Tibial artery (tissue), 4 donors: ENCODE measurements around the gene ADCY1.

Experiments
- DNase-seq, 2 donors: peaks; one replicate each; pipeline ENCODE4 v3.0.0-alpha.2; 2019
- H3K27ac ChIP-seq, 2 donors: fragments of 200-600 bp; sonication (generic) in 1 of 2; 1 replicate in 1 of 2; 2 replicates in 1 of 2; pipeline ENCODE4 v1.5.1; 2018 to 2019; ENCODE audit warnings: mild to moderate bottlenecking in 1 of 2
- H3K27me3 ChIP-seq, 2 donors: fragments of 200-600 bp; sonication (generic) in 1 of 2; one replicate each; pipeline versions ENCODE4 v1.5.1 to v1.6.0; 2016 to 2019
- H3K36me3 ChIP-seq, 3 donors: fragments of 200-600 bp; sonication (generic) in 2 of 3; one replicate each; pipeline ENCODE4 v1.5.1; 2016 to 2019; ENCODE audit warnings: mild to moderate bottlenecking in 2 of 3
- H3K4me1 ChIP-seq, 4 donors: fragments of 200-600 bp; sonication (generic) in 2 of 4; 1 replicate in 3 of 4; 2 replicates in 1 of 4; pipeline ENCODE4 v1.5.1; 2016 to 2019
- H3K4me3 ChIP-seq, 2 donors: fragments of 200-600 bp; sonication (generic) in 1 of 2; 1 replicate in 1 of 2; 2 replicates in 1 of 2; pipeline ENCODE4 v1.5.1; 2018 to 2019; ENCODE audit warnings: mild to moderate bottlenecking in 2 of 2
- H3K9me3 ChIP-seq, 3 donors: fragments of 200-600 bp; sonication (generic) in 1 of 3; one replicate each; pipeline ENCODE4 v1.5.1; 2016 to 2019
- CTCF ChIP-seq, 2 experiments: fragments of 200-600 bp in 1 of 2; fragments of 450-650 bp in 1 of 2; IDR thresholded peaks; one replicate each; pipeline ENCODE4 v1.5.1; 2017 to 2019; ENCODE audit warnings: antibody characterized with exemption in 2 of 2, mild to moderate bottlenecking in 1 of 2, moderate library complexity in 1 of 2
- intact Hi-C: fragments of 100-400 bp; cut with DNase I; formaldehyde crosslinking; loops from one replicate; pipeline ENCODE4 v1.15.0; 2023; ENCODE audit warnings: low total_unique reads

The ADCY1 gene

DNA sequence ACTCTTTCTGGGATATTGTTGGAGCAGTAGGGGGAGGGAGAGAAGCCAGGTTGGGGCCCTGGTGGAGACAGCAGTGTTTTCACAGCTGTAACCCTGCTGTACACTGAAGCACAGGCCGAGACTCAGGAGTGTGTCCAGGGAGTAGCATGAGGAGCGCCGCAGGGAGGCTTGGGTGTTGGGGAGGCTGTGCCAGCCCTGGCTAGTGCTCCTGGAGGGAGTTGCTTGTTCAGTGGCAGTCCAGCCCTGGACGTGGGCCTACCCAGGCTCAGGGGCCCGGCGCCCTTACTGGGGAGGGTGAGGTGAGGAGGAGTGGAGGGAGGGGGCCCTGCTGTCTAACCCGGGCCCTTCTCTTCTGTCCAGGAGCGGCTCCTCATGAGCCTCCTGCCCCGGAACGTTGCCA, 35.9 kb downstream of the ADCY1 start:
- intact Hi-C loops, result no loop called here
- H3K27ac ChIP-seq, result no peak overlapping the region
- H3K9me3 ChIP-seq, result peaks cover 0 to 19% (median 16%) of the 10 kb centered on the region in 3 donors

GRCh38 chr7:45610660-45611299, 36.6 kb downstream of the ADCY1 start:
- no peak overlapping the region for H3K4me3 ChIP-seq
- no peak for TF ChIP-seq CTCF (IDR thresholded peaks at IDR 0.05)
- intact Hi-C loops, result no loop called here
- no peak for DNase-seq
- no peak overlapping the region for H3K27ac ChIP-seq
- no peaks in the 10 kb centered on the region for H3K4me1 ChIP-seq
- H3K27me3 ChIP-seq, result no peaks in the 10 kb centered on the region
- peaks cover 0 to 19% (median 16%) of the 10 kb centered on the region in 3 donors for H3K9me3 ChIP-seq
- H3K36me3 ChIP-seq, result no peaks in the 10 kb centered on the region

More for the DNA sequence above, 35.9 kb downstream of the ADCY1 start:
- TF ChIP-seq CTCF (IDR thresholded peaks at IDR 0.05), result no peak
- H3K36me3 ChIP-seq, result no peaks in the 10 kb centered on the region
- no peaks in the 10 kb centered on the region for H3K4me1 ChIP-seq
- DNase-seq, result no peak
- no peaks in the 10 kb centered on the region for H3K27me3 ChIP-seq
- H3K4me3 ChIP-seq, result no peak overlapping the region

- Histone ChIP-seq H3K4me1 (no peaks in the 10 kb centered on the region), H3K4me3 (no peak overlapping the region), H3K27ac (no peak overlapping the region), H3K27me3 (no peaks in the 10 kb centered on the region), H3K9me3 (peaks cover 0 to 52% (median 42%) of the 10 kb centered on the region in 3 donors), H3K36me3 (no peaks in the 10 kb centered on the region)
- DNase-seq, result no peak
- no peak for TF ChIP-seq CTCF (IDR thresholded peaks at IDR 0.05)
- intact Hi-C loops, result no loop called here
These were observed 43.0 kb downstream of the ADCY1 start for GRCh38 chr7:45617166-45617565.

DNA sequence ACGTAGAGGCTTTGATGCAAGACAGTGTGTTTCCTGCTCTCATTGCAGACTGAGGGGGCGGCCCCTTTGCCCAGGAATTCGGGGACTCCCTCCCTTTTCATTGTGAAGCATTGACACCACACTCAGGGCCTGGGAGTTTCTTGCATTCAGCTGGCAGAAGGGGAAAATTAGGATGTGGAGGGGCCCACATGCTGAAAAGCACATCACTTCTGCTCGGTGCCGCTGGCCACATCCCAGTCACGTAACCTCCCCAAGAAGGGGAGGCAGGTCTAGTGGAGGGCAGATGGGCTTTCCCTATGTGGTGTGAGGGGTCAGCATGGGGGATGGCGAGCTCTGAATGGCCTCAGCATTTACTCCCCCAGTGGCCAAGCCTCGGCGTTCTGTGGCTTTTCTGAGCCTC, 47.9 kb downstream of the ADCY1 start:
- H3K4me3 ChIP-seq, result no peak overlapping the region
- DNase-seq, result no peak
- TF ChIP-seq CTCF (IDR thresholded peaks at IDR 0.05), result no peak
- H3K9me3 ChIP-seq, result peaks cover 0 to 21% (median 19%) of the 10 kb centered on the region in 3 donors
- no peaks in the 10 kb centered on the region for H3K4me1 ChIP-seq
- intact Hi-C loops, result no loop called here
- no peaks in the 10 kb centered on the region for H3K36me3 ChIP-seq
- no peaks in the 10 kb centered on the region for H3K27me3 ChIP-seq
- H3K27ac ChIP-seq, result no peak overlapping the region

DNA sequence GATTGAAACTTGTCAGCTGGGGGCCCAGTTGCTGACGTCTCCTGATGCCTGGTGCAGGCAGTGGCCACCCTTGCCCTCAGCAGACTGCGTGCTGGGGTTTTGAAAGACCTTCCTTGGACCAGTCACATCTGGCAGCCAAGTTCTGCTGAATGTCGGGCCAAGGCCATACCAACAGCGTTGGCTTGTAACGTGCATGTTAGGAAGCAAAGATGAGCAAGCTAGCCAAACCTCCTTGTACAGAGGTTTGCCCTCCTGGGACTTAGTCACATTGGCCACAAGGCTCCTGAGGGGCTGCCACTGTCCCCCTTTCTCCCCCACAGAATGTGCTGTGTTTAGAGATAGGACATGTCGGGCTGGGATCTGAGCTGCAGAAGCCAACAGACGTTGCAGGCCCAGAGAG, 49.0 kb downstream of the ADCY1 start:
- H3K27ac ChIP-seq, result no peak overlapping the region
- intact Hi-C loops, result no loop called here
- H3K36me3 ChIP-seq, result no peaks in the 10 kb centered on the region
- no peaks in the 10 kb centered on the region for H3K27me3 ChIP-seq
- no peak for DNase-seq
- no peak for TF ChIP-seq CTCF (IDR thresholded peaks at IDR 0.05)
- H3K4me3 ChIP-seq, result no peak overlapping the region
- H3K9me3 ChIP-seq, result peaks cover 0 to 18% (median 16%) of the 10 kb centered on the region in 3 donors
- H3K4me1 ChIP-seq, result no peaks in the 10 kb centered on the region
